Measurements from ENCODE around the gene RNF144B. TPM values are rescaled to one million over a fixed set of nuclear protein-coding genes. Genes with fewer than 3 reads are reported as not detected.

RNF144B gene
- total RNA-seq = 1 to 10 TPM; 2.1 to 2.9 TPM

GRCh38 chr6:18387061-18387721 lies at the start of gene RNF144B:
Gene RNF144B, plus strand, starts transcription at chr6:18387350. Its CDS starts 12,185 bp downstream, at chr6:18399535.
- H3K27ac Mint-ChIP-seq = peak within 1 kb of the TSS; percentile 46
- peaks cover 28% of the 10 kb centered on the region for H3K4me1 Mint-ChIP-seq (ENCODE audit: low read depth)
- ChIA-PET CTCF (interaction anchor here (0.6 kb wide), 1 partner anchor 62 kb away, joined by 3 read pairs; no protein-coding TSS in a partner anchor), POLR2A (no interaction called here)
- H3K27me3 Mint-ChIP-seq = peaks cover 4% of the 10 kb centered on the region
- no peaks in the 10 kb centered on the region for H3K9me3 Mint-ChIP-seq
- intact Hi-C loops (cut with micrococcal nuclease) = loop anchor here (1.0 to 5.0 kb wide), 4 partner anchors 14 to 125 kb away; partner anchors contain the start of gene DEK
- peak within 1 kb of the TSS; percentile 91 for H3K4me3 Mint-ChIP-seq
- DNase-seq = peak; percentile 75
- H3K36me3 Mint-ChIP-seq = no peaks in the 10 kb centered on the region

- H3K27ac Mint-ChIP-seq = no peak overlapping the region
- no peak overlapping the region for H3K4me3 Mint-ChIP-seq
- no peaks in the 10 kb centered on the region for H3K9me3 Mint-ChIP-seq
- H3K27me3 Mint-ChIP-seq = peaks cover 3% of the 10 kb centered on the region
- peaks cover 9% of the 10 kb centered on the region for H3K4me1 Mint-ChIP-seq (ENCODE audit: low read depth)
- CTCF ChIA-PET = no interaction called here
- POLR2A ChIA-PET = no interaction called here
- no peaks in the 10 kb centered on the region for H3K36me3 Mint-ChIP-seq
- DNase-seq = no peak
- intact Hi-C loops (cut with micrococcal nuclease) = no loop called here
These were observed 47.6 kb upstream of the RNF144B start for GRCh38 chr6:18339599-18339998.

- Mint-ChIP-seq H3K9me3 (no peaks in the 10 kb centered on the region), H3K27me3 (peaks cover 3% of the 10 kb centered on the region), H3K4me1 (ENCODE audit: low read depth) (peaks cover 9% of the 10 kb centered on the region), H3K36me3 (no peaks in the 10 kb centered on the region), H3K4me3 (no peak overlapping the region), H3K27ac (no peak overlapping the region)
- intact Hi-C loops (cut with micrococcal nuclease) = loop anchor here (5.0 kb wide), 1 partner anchor 46 kb away; the partner anchor contains the start of gene RNF144B
- CTCF ChIA-PET = interaction anchor here (1.2 kb wide), 1 partner anchor 11 kb away, joined by 3 read pairs; no protein-coding TSS in a partner anchor
- no peak for DNase-seq
- POLR2A ChIA-PET = no interaction called here
These were observed 46.2 kb upstream of the RNF144B start for GRCh38 chr6:18340781-18341551.

GRCh38 chr6:18342223-18342622 lies 44.9 kb upstream of the RNF144B start:
- peaks cover 9% of the 10 kb centered on the region for H3K4me1 Mint-ChIP-seq (ENCODE audit: low read depth)
- H3K36me3 Mint-ChIP-seq = no peaks in the 10 kb centered on the region
- no peak for DNase-seq
- CTCF ChIA-PET = interaction anchor here (0.7 to 1.4 kb wide), 2 partner anchors 19 to 164 kb away, joined by 3 to 7 read pairs; no protein-coding TSS in a partner anchor
- no peak overlapping the region for H3K4me3 Mint-ChIP-seq
- H3K27ac Mint-ChIP-seq = no peak overlapping the region
- no peaks in the 10 kb centered on the region for H3K9me3 Mint-ChIP-seq
- H3K27me3 Mint-ChIP-seq = peaks cover 4% of the 10 kb centered on the region
- intact Hi-C loops (cut with micrococcal nuclease) = loop anchor here (2.0 to 5.0 kb wide), 2 partner anchors 45 to 59 kb away; partner anchors contain the start of gene RNF144B
- POLR2A ChIA-PET = no interaction called here

GRCh38 chr6:18343741-18344140 lies 43.4 kb upstream of the RNF144B start:
- H3K27ac Mint-ChIP-seq = peak overlapping the region; percentile 54

GRCh38 chr6:18347021-18347577 lies 40.1 kb upstream of the RNF144B start:
- peaks cover 9% of the 10 kb centered on the region for H3K4me1 Mint-ChIP-seq (ENCODE audit: low read depth)
- ChIA-PET POLR2A (interaction anchor here (0.7 kb wide), 1 partner anchor 375 kb away, joined by 4 read pairs; no protein-coding TSS in a partner anchor), CTCF (interaction anchor here (0.6 kb wide), 1 partner anchor 141 kb away, joined by 3 read pairs; no protein-coding TSS in a partner anchor)
- H3K9me3 Mint-ChIP-seq = no peaks in the 10 kb centered on the region
- DNase-seq = no peak
- intact Hi-C loops (cut with micrococcal nuclease) = no loop called here
- no peak overlapping the region for H3K27ac Mint-ChIP-seq
- no peaks in the 10 kb centered on the region for H3K36me3 Mint-ChIP-seq
- no peak overlapping the region for H3K4me3 Mint-ChIP-seq
- H3K27me3 Mint-ChIP-seq = peaks cover 6% of the 10 kb centered on the region

More at GRCh38 chr6:18343741-18344140, 43.4 kb upstream of the RNF144B start:
- ChIA-PET POLR2A (interaction anchor here (1.4 kb wide), 1 partner anchor 15 kb away, joined by 3 read pairs; no protein-coding TSS in a partner anchor), CTCF (no interaction called here)
- Mint-ChIP-seq H3K9me3 (no peaks in the 10 kb centered on the region), H3K27me3 (peaks cover 6% of the 10 kb centered on the region), H3K36me3 (no peaks in the 10 kb centered on the region), H3K4me1 (ENCODE audit: low read depth) (peaks cover 9% of the 10 kb centered on the region), H3K4me3 (no peak overlapping the region)
- peak; percentile 44 for DNase-seq
- intact Hi-C loops (cut with micrococcal nuclease) = loop anchor here (1.0 to 5.0 kb wide), 3 partner anchors 15 to 57 kb away; partner anchors contain the start of gene RNF144B

GRCh38 chr6:18347866-18348265 lies 39.3 kb upstream of the RNF144B start:
- Mint-ChIP-seq H3K27me3 (peaks cover 6% of the 10 kb centered on the region), H3K27ac (no peak overlapping the region), H3K4me3 (no peak overlapping the region), H3K4me1 (ENCODE audit: low read depth) (peaks cover 9% of the 10 kb centered on the region), H3K36me3 (no peaks in the 10 kb centered on the region), H3K9me3 (no peaks in the 10 kb centered on the region)
- CTCF ChIA-PET = no interaction called here
- DNase-seq = no peak
- POLR2A ChIA-PET = no interaction called here
- intact Hi-C loops (cut with micrococcal nuclease) = no loop called here

- Mint-ChIP-seq H3K4me1 (ENCODE audit: low read depth) (no peaks in the 10 kb centered on the region), H3K9me3 (no peaks in the 10 kb centered on the region), H3K27me3 (peaks cover 6% of the 10 kb centered on the region), H3K36me3 (no peaks in the 10 kb centered on the region), H3K4me3 (no peak overlapping the region), H3K27ac (no peak overlapping the region)
- CTCF ChIA-PET = interaction anchor here (0.7 kb wide), 1 partner anchor 135 kb away, joined by 4 read pairs; no protein-coding TSS in a partner anchor
- intact Hi-C loops (cut with micrococcal nuclease) = no loop called here
- no peak for DNase-seq
- POLR2A ChIA-PET = no interaction called here
These were observed 37.8 kb upstream of the RNF144B start for GRCh38 chr6:18349386-18349785.

GRCh38 chr6:18350271-18350670 lies 36.9 kb upstream of the RNF144B start:
- CTCF ChIA-PET = no interaction called here
- no peaks in the 10 kb centered on the region for H3K9me3 Mint-ChIP-seq

GRCh38 chr6:18350712-18351111 lies 36.4 kb upstream of the RNF144B start:
- Mint-ChIP-seq H3K27ac (no peak overlapping the region), H3K27me3 (peaks cover 6% of the 10 kb centered on the region), H3K4me3 (no peak overlapping the region), H3K4me1 (ENCODE audit: low read depth) (no peaks in the 10 kb centered on the region), H3K9me3 (no peaks in the 10 kb centered on the region), H3K36me3 (no peaks in the 10 kb centered on the region)
- DNase-seq = no peak
- CTCF ChIA-PET = no interaction called here
- intact Hi-C loops (cut with micrococcal nuclease) = no loop called here
- POLR2A ChIA-PET = interaction anchor here (0.6 kb wide), 1 partner anchor 100 kb away, joined by 3 read pairs; no protein-coding TSS in a partner anchor

More at GRCh38 chr6:18350271-18350670, 36.9 kb upstream of the RNF144B start:
- H3K4me1 Mint-ChIP-seq (ENCODE audit: low read depth) = no peaks in the 10 kb centered on the region
- no peak overlapping the region for H3K4me3 Mint-ChIP-seq
- intact Hi-C loops (cut with micrococcal nuclease) = no loop called here
- H3K36me3 Mint-ChIP-seq = no peaks in the 10 kb centered on the region
- DNase-seq = no peak
- no peak overlapping the region for H3K27ac Mint-ChIP-seq
- peaks cover 6% of the 10 kb centered on the region for H3K27me3 Mint-ChIP-seq
- POLR2A ChIA-PET = no interaction called here

- ChIA-PET CTCF (interaction anchor here (0.8 kb wide), 1 partner anchor 28 kb away, joined by 8 read pairs; no protein-coding TSS in a partner anchor), POLR2A (no interaction called here)
- Mint-ChIP-seq H3K36me3 (no peaks in the 10 kb centered on the region), H3K4me1 (ENCODE audit: low read depth) (no peaks in the 10 kb centered on the region), H3K9me3 (peaks cover 2% of the 10 kb centered on the region), H3K27me3 (peaks cover 7% of the 10 kb centered on the region), H3K27ac (no peak overlapping the region), H3K4me3 (no peak overlapping the region)
- no peak for DNase-seq
- intact Hi-C loops (cut with micrococcal nuclease) = no loop called here
These were observed 35.1 kb upstream of the RNF144B start for GRCh38 chr6:18352001-18352400.

- CTCF ChIA-PET = no interaction called here
- no peak for DNase-seq
- POLR2A ChIA-PET = no interaction called here
- Mint-ChIP-seq H3K36me3 (no peaks in the 10 kb centered on the region), H3K27me3 (peaks cover 7% of the 10 kb centered on the region), H3K4me1 (ENCODE audit: low read depth) (no peaks in the 10 kb centered on the region), H3K9me3 (peaks cover 7% of the 10 kb centered on the region), H3K27ac (no peak overlapping the region), H3K4me3 (no peak overlapping the region)
- intact Hi-C loops (cut with micrococcal nuclease) = no loop called here
These were observed 34.3 kb upstream of the RNF144B start for GRCh38 chr6:18352842-18353241.
